Smooth muscle cell of the coronary artery (primary cell): Measurements from ENCODE around the gene OR2W1. TPM values are rescaled to one million over a fixed set of nuclear protein-coding genes. Genes with fewer than 3 reads are reported as not detected.

Experiments
- total RNA-seq: library from RNA; depleted of rRNA; stranded (reverse); fragments of >200 nt; gene quantifications from 2 replicates; pipeline ENCODE4 v1.2.3, GENCODE V29; 2014; ENCODE audit warnings: low replicate concordance

OR2W1 gene
- not detected in 2 replicates for total RNA-seq

DNA sequence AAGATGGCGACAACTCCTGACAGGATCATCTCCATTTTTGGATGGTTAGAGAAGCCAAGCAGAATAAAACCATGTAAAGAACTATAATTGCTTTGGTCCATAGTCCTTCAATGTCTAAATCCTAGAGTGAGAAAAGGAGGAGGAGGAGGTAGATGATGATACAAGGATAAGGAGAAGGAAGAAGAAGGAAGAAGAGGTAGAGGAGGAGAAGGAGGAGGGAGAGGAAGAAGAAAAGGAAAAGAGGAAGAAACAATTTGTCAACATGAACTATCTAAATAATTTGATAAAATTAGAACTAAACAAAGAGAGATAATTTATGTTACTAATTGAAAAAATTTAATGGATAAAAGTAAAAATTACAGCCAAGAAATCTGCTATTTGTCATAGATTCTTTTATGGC, at the start of gene OR2W1:
Gene OR2W1 (minus strand): TSS at position 101 of the 400 bp plus-strand sequence. CDS start 0 bp downstream, at position 101.

DNA sequence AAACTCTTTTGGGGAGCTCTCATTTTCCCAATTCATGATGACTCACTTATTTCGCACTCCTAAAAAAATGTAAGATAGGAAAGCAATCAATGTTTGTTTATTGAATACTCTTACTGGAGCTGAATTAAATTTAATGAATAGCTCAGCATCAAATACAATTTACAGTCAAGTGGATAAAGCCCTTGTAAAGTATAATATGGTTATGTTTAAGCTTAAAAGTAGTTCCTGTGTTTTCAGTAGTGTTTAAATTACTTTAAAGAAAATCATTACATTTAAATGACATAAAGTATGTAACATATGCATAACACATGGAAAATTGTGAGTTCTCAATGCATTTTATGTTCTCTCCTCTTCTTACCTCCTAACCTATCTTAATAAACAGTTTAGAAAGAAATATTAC, 42.2 kb upstream of the OR2W1 start, which contains the start of gene OR2B3:
Gene OR2B3 (minus strand): TSS at position 101 of the 400 bp plus-strand sequence. CDS start 65 bp downstream, at position 36.

GRCh38 chr6:29005183-29005885, 39.6 kb downstream of the OR2W1 start, which contains the start of gene ZNF311:
TSS of gene ZNF311 (minus strand) at chr6:29005315. CDS start at chr6:29003954, 1,361 bp downstream.

Other genes starting within 250 kb of the OR2W1 start
- gene TRIM27, start 121.2 kb downstream of the OR2W1 start, total RNA-seq = 38.4 and 54.9 TPM in 2 replicates
- 0.94 and 0.98 TPM in 2 replicates for gene ZNF311, start 39.9 kb downstream of the OR2W1 start, total RNA-seq
- gene OR2B3, start 42.1 kb upstream of the OR2W1 start, total RNA-seq = not detected in 2 replicates
- not detected in 2 replicates for gene OR2J1, start 54.3 kb upstream of the OR2W1 start, total RNA-seq
- gene OR2J3, start 62.9 kb upstream of the OR2W1 start, total RNA-seq = not detected in 2 replicates
- gene OR2J2, start 125.7 kb upstream of the OR2W1 start, total RNA-seq = not detected in 2 replicates